ENCODE measurements around the gene ENHO.
"Not testable (repeated sequence)": the region's sequence is repeated elsewhere in the genome, so short reads cannot be mapped to it uniquely, and the experiment has no call there.

The ENHO gene

GRCh38 chr9:34505370-34506120 lies 17.2 kb downstream of the ENHO start:
- peak; percentile 52 for DNase-seq

GRCh38 chr9:34503406-34503805 lies 19.4 kb downstream of the ENHO start:
- DNase-seq = no peak

GRCh38 chr9:34502891-34503290 lies 19.9 kb downstream of the ENHO start:
- peak; percentile 71 for DNase-seq

- DNase-seq = no peak
These were observed 20.3 kb downstream of the ENHO start for GRCh38 chr9:34502471-34502870.

GRCh38 chr9:34501889-34502425 lies 20.8 kb downstream of the ENHO start:
- DNase-seq = peak; percentile 80

GRCh38 chr9:34501372-34501771 lies 21.4 kb downstream of the ENHO start:
- DNase-seq = no peak

GRCh38 chr9:34500623-34501267 lies 22.0 kb downstream of the ENHO start:
- DNase-seq = peak; percentile 77

GRCh38 chr9:34499076-34499475 lies 23.7 kb downstream of the ENHO start:
- DNase-seq = peak; percentile 36

- peak; percentile 69 for DNase-seq
These were observed 24.2 kb downstream of the ENHO start for GRCh38 chr9:34498553-34498952.

- peak; percentile 35 for DNase-seq
These were observed 26.6 kb downstream of the ENHO start for GRCh38 chr9:34496149-34496712.

GRCh38 chr9:34493972-34494535 lies 28.7 kb downstream of the ENHO start:
- DNase-seq = no peak

GRCh38 chr9:34492051-34492450 lies 30.7 kb downstream of the ENHO start:
- peak; percentile 36 for DNase-seq

- no peak for DNase-seq
These were observed 31.2 kb downstream of the ENHO start for GRCh38 chr9:34491596-34491995.

- DNase-seq = no peak
These were observed 32.0 kb downstream of the ENHO start for GRCh38 chr9:34490760-34491159.

GRCh38 chr9:34490360-34490759 lies 32.4 kb downstream of the ENHO start:
- no peak for DNase-seq

- DNase-seq = no peak
These were observed 36.2 kb downstream of the ENHO start for GRCh38 chr9:34486572-34486971.

- DNase-seq = no peak
These were observed 37.0 kb downstream of the ENHO start for GRCh38 chr9:34485822-34486221.

- no peak for DNase-seq
These were observed 38.1 kb downstream of the ENHO start for GRCh38 chr9:34484678-34485077.

- DNase-seq = not testable (repeated sequence)
These were observed 40.0 kb downstream of the ENHO start for GRCh38 chr9:34482746-34483145.

- DNase-seq = not testable (repeated sequence)
These were observed 41.2 kb downstream of the ENHO start for GRCh38 chr9:34481620-34482019.

GRCh38 chr9:34479431-34479866 lies 43.3 kb downstream of the ENHO start:
- DNase-seq = peak; percentile 78

GRCh38 chr9:34477541-34477940 lies 45.2 kb downstream of the ENHO start:
- no peak for DNase-seq

GRCh38 chr9:34475097-34475496 lies 47.7 kb downstream of the ENHO start:
- peak; percentile 90 for DNase-seq
